K562 (cell line): ENCODE measurements around the gene ACHE. TPM values are rescaled to one million over a fixed set of nuclear protein-coding genes. Genes with fewer than 3 reads are reported as not detected.
A peak's percentile ranks its signal among the peaks of the same experiment; 100 is the strongest.

Source experiments
- CXXC5 ChIP-seq: fragments of 250-450 bp; sonication (Bioruptor Pico); IDR thresholded peaks from 2 replicates; pipeline ENCODE4 v1.8.0; 2022; ENCODE audit warnings: inconsistent platforms, mild to moderate bottlenecking, moderate library complexity
- EGR1 ChIP-seq: fragments of 450-650 bp; conservative IDR thresholded peaks from 2 replicates; pipeline ENCODE4 v1.6.1; 2017; ENCODE audit warnings: mild to moderate bottlenecking
- EWSR1 ChIP-seq: fragments of 450-650 bp; IDR thresholded peaks from 2 replicates; pipeline ENCODE4 v1.6.1; 2018; ENCODE audit warnings: borderline replicate concordance, mild to moderate bottlenecking, low read depth, moderate library complexity; ENCODE audit not compliant: partially characterized antibody
- GATAD2B ChIP-seq: fragments of 450-650 bp; IDR thresholded peaks from 2 replicates; pipeline ENCODE4 v1.6.1; 2017; ENCODE audit warnings: mild to moderate bottlenecking, borderline replicate concordance
- HDAC8 ChIP-seq: fragments of 450-650 bp; IDR thresholded peaks from 2 replicates; pipeline ENCODE4 v1.6.1; 2016; ENCODE audit warnings: mild to moderate bottlenecking, missing genetic modification characterization, moderate library complexity, missing compliant biosample characterization
- MBD2 ChIP-seq: sonication (generic); IDR thresholded peaks from 2 replicates; pipeline ENCODE4 v1.6.1; 2016; ENCODE audit warnings: low read depth, borderline replicate concordance
- SMAD1 ChIP-seq: fragments of 150-350 bp; IDR thresholded peaks from 2 replicates; pipeline ENCODE4 v1.6.1; 2014; ENCODE audit warnings: low read length, low read depth; ENCODE audit not compliant: partially characterized antibody
- SNRNP70 ChIP-seq: fragments of 200-400 bp; formaldehyde crosslinking; optimal IDR thresholded peaks from 2 replicates; pipeline ENCODE3; 2017; ENCODE audit warnings: low read depth, low read length
- TAF1 ChIP-seq: IDR thresholded peaks from 2 replicates; pipeline ENCODE4 v1.6.1; 2011; ENCODE audit warnings: mild to moderate bottlenecking, low read length, moderate library complexity; ENCODE audit not compliant: insufficient read depth, control insufficient read depth, severe bottlenecking; ENCODE audit errors: extremely low read depth
- ZNF134 ChIP-seq: fragments of 250-450 bp; sonication (Bioruptor Pico); conservative IDR thresholded peaks from 2 replicates; pipeline ENCODE4 v1.4.0; 2020
- ZNF146 ChIP-seq: IDR thresholded peaks from one replicate; pipeline ENCODE4 v1.6.1; 2018; ENCODE audit warnings: missing compliant biosample characterization; ENCODE audit not compliant: unreplicated experiment
- ZNF785 ChIP-seq: fragments of 250-450 bp; sonication (Bioruptor Pico); IDR thresholded peaks from 2 replicates; pipeline ENCODE4 v1.4.0; 2020; ENCODE audit warnings: mild to moderate bottlenecking
- polyA plus RNA-seq, 8 experiments: library from polyadenylated mRNA; depleted of rRNA in 4 of 8; stranded (reverse) in 5 of 8; unstranded in 3 of 8; fragments of >200 nt; fragmentation: Nextera tagmentation in 2 of 8; fragmentation: Illumina TruSeq in 1 of 8; extraction: Ambion mirVana in 2 of 8; extraction: Trizol in 1 of 8; gene quantifications; 2 replicates each; pipeline versions ENCODE4 v1.2.1 to v1.2.3, GENCODE V29; 2011 to 2014; ENCODE audit warnings: inconsistent platforms in 1 of 8, missing spikeins in 1 of 8
- total RNA-seq, 7 experiments: library from RNA; depleted of rRNA in 6 of 7; stranded (reverse); fragments of >200 nt in 6 of 7; fragmentation: Illumina TruSeq in 2 of 7; extraction: Trizol in 2 of 7; gene quantifications; 2 replicates each; pipeline versions ENCODE4 v1.2.1 to v1.2.3, GENCODE V29; 2011 to 2021; ENCODE audit warnings: low replicate concordance in 1 of 7
- TF ChIP-seq, protein P1 (sequence below): fragments of 450-650 bp; IDR thresholded peaks from 2 replicates; pipeline ENCODE4 v1.6.1; 2016; ENCODE audit warnings: low read depth
- TF ChIP-seq, protein P2 (sequence below): fragments of 450-650 bp; IDR thresholded peaks from 2 replicates; pipeline ENCODE4 v1.7.0; 2016; ENCODE audit warnings: borderline replicate concordance
- TF ChIP-seq, protein P3 (sequence below): fragments of 450-650 bp; IDR thresholded peaks from 2 replicates; pipeline ENCODE4 v1.6.1; 2016; ENCODE audit warnings: missing biosample characterization, missing genetic modification characterization

The ACHE gene
- total and polyA plus RNA-seq, 9 of the 15 experiments (the other 6 are each of a cell fraction or from before 2014, with no cell fraction given), result 0.04 to 8.8 (median 1.9) TPM

DNA sequence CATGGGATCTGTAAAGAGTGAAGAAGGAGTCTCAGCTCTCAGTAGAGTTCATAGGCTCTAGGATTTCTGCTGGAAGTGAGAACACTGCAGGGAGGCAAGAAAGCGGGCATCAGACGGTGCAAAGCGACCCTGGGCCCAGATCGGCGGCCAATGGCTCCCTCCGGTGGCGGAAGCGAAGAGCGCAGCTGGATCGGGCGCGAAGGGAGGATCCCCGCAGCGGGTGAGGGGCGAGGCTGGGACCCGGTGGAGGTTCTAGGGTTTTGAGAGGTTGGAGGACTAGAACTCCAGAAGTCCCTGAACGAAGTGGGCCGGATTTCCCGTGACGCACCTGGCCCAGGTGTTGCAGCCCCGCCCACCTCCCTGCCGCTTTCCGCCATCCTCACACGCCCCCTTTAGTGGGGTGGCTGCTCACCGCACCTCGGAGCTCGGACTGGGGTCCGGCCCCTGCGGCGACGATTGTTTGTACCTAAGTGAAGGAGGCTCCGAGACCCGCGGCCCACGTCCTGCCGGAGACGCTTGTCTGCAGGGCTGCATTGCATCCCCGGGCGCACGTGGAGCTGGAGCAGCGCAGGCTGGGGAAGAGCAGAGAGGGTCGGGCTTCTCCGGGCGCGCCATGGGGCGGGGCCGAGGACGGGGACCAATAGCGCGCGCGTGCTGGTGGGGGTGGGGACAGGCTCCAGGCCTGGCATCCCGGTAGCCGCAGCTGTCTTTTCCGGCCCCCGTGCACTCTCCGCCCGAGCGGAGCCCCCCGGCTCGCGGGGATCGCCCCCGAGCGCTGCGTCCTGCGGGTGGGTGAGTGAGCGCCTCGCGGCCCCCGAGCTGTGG lies 43.4 kb downstream of the ACHE start, which contains the start of gene SLC12A9 (continued):
- TF ChIP-seq, protein P1, sequence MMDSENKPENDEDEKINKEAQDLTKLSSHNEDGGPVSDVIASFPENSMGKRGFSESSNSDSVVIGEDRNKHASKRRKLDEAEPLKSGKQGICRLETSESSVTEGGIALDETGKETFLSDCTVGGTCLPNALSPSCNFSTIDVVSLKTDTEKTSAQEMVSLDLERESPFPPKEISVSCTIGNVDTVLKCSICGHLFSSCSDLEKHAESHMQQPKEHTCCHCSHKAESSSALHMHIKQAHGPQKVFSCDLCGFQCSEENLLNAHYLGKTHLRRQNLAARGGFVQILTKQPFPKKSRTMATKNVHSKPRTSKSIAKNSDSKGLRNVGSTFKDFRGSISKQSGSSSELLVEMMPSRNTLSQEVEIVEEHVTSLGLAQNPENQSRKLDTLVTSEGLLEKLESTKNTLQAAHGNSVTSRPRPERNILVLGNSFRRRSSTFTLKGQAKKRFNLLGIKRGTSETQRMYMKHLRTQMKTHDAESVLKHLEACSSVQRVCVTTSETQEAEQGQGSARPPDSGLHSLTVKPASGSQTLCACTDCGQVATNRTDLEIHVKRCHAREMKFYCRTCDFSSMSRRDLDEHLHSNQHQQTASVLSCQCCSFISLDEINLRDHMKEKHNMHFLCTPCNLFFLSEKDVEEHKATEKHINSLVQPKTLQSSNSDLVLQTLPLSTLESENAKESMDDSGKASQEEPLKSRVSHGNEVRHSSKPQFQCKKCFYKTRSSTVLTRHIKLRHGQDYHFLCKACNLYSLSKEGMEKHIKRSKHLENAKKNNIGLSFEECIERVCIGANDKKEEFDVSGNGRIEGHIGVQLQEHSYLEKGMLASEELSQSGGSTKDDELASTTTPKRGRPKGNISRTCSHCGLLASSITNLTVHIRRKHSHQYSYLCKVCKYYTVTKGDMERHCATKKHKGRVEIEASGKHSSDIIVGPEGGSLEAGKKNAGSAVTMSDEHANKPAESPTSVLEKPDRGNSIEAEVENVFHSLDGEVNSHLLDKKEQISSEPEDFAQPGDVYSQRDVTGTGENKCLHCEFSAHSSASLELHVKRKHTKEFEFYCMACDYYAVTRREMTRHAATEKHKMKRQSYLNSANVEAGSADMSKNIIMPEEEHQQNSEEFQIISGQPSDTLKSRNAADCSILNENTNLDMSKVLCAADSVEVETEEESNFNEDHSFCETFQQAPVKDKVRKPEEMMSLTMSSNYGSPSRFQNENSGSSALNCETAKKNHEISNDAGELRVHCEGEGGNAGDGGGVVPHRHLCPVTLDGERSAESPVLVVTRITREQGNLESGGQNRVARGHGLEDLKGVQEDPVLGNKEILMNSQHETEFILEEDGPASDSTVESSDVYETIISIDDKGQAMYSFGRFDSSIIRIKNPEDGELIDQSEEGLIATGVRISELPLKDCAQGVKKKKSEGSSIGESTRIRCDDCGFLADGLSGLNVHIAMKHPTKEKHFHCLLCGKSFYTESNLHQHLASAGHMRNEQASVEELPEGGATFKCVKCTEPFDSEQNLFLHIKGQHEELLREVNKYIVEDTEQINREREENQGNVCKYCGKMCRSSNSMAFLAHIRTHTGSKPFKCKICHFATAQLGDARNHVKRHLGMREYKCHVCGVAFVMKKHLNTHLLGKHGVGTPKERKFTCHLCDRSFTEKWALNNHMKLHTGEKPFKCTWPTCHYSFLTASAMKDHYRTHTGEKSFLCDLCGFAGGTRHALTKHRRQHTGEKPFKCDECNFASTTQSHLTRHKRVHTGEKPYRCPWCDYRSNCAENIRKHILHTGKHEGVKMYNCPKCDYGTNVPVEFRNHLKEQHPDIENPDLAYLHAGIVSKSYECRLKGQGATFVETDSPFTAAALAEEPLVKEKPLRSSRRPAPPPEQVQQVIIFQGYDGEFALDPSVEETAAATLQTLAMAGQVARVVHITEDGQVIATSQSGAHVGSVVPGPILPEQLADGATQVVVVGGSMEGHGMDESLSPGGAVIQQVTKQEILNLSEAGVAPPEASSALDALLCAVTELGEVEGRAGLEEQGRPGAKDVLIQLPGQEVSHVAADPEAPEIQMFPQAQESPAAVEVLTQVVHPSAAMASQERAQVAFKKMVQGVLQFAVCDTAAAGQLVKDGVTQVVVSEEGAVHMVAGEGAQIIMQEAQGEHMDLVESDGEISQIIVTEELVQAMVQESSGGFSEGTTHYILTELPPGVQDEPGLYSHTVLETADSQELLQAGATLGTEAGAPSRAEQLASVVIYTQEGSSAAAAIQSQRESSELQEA, result no peak
- TF ChIP-seq MBD2, result no peak
- no peak for TF ChIP-seq ZNF785 (CRISPR knock-in tag)
- TF ChIP-seq TAF1, result no peak
- TF ChIP-seq SNRNP70, result no peak
- no peak for TF ChIP-seq HDAC8
- TF ChIP-seq, protein P2, sequence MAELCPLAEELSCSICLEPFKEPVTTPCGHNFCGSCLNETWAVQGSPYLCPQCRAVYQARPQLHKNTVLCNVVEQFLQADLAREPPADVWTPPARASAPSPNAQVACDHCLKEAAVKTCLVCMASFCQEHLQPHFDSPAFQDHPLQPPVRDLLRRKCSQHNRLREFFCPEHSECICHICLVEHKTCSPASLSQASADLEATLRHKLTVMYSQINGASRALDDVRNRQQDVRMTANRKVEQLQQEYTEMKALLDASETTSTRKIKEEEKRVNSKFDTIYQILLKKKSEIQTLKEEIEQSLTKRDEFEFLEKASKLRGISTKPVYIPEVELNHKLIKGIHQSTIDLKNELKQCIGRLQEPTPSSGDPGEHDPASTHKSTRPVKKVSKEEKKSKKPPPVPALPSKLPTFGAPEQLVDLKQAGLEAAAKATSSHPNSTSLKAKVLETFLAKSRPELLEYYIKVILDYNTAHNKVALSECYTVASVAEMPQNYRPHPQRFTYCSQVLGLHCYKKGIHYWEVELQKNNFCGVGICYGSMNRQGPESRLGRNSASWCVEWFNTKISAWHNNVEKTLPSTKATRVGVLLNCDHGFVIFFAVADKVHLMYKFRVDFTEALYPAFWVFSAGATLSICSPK, result no peak
- no peak for TF ChIP-seq SMAD1
- TF ChIP-seq ZNF134 (CRISPR knock-in tag), result no peak
- TF ChIP-seq CXXC5 (CRISPR knock-in tag), result peak; percentile 81
- no peak; the same call in 1 of the 2 replicates for TF ChIP-seq GATAD2B
- no peak for TF ChIP-seq ZNF146 (CRISPR knock-in tag)
- TF ChIP-seq, protein P3, sequence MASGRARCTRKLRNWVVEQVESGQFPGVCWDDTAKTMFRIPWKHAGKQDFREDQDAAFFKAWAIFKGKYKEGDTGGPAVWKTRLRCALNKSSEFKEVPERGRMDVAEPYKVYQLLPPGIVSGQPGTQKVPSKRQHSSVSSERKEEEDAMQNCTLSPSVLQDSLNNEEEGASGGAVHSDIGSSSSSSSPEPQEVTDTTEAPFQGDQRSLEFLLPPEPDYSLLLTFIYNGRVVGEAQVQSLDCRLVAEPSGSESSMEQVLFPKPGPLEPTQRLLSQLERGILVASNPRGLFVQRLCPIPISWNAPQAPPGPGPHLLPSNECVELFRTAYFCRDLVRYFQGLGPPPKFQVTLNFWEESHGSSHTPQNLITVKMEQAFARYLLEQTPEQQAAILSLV, result no peak
- peak; percentile 53 for TF ChIP-seq EGR1
- no peak for TF ChIP-seq EWSR1
